ENCODE measurements around the gene SETD9. TPM values are rescaled to one million over a fixed set of nuclear protein-coding genes. Genes with fewer than 3 reads are reported as not detected.
A peak's percentile ranks its signal among the peaks of the same experiment; 100 is the strongest.

The SETD9 gene
- total and polyA plus RNA-seq, 9 of the 15 experiments (the other 6 are each of a cell fraction or from before 2014, with no cell fraction given): 10.8 to 32.6 (median 19.8) TPM

- peak; percentile 29 for TF ChIP-seq KDM5B (IDR thresholded peaks at IDR 0.05; ENCODE audit: insufficient replicate concordance, low read depth, low read length)
- no peak for TF ChIP-seq L3MBTL2 (IDR thresholded peaks at IDR 0.05)
- peak; percentile 61; the same call in 1 of the 2 replicates for TF ChIP-seq CXXC5 (CRISPR knock-in tag; IDR thresholded peaks at IDR 0.05)
- TF ChIP-seq POLR2AphosphoS5 (IDR thresholded peaks at IDR 0.05; ENCODE audit: control insufficient read depth, insufficient read depth, low read depth, low read length): 0 out of 2 replicates have a peak, but pooled peaks have one; percentile 16
- peak in 1 of 2 experiments; percentile 6; a peak in 1 of 4 replicates for TF ChIP-seq RAD21 (CRISPR knock-in tag; conservative IDR thresholded peaks at IDR 0.05 in 1 of 2, IDR thresholded peaks at IDR 0.05 in 1 of 2)
- no peak for TF ChIP-seq PHF20 (IDR thresholded peaks at IDR 0.05; ENCODE audit: partially characterized antibody)
- peak in 1 of 2 experiments; percentile 39 for TF ChIP-seq AFF1 (IDR thresholded peaks at IDR 0.05; ENCODE audit: low read depth in 1 of 2, partially characterized antibody in 2 of 2)
- TF ChIP-seq YY1 (IDR thresholded peaks at IDR 0.05; ENCODE audit: borderline replicate concordance in 1 of 3, control insufficient read depth in 1 of 3, extremely low read depth in 1 of 3, insufficient read depth in 3 of 3, insufficient read length in 1 of 3, insufficient replicate concordance in 2 of 3, low read depth in 1 of 3, low read length in 2 of 3): peak in 1 of 3 experiments; percentile 20
- TF ChIP-seq ZBTB7A (IDR thresholded peaks at IDR 0.05; ENCODE audit: borderline replicate concordance, control insufficient read depth, low read depth, low read length): peak; percentile 42; the same call in 1 of the 2 replicates
- TF ChIP-seq ZNF668 (CRISPR knock-in tag; IDR thresholded peaks at IDR 0.05): no peak
- peak; percentile 38 to 46; a peak in 2 of 4 replicates for TF ChIP-seq NRF1 (conservative IDR thresholded peaks at IDR 0.05 in 1 of 2, IDR thresholded peaks at IDR 0.05 in 1 of 2)
- TF ChIP-seq CHD1 (IDR thresholded peaks at IDR 0.05; ENCODE audit: low read length): no peak
- no peak for TF ChIP-seq ZMIZ1 (IDR thresholded peaks at IDR 0.05; ENCODE audit: low read depth in 2 of 2, low read length in 2 of 2)
- TF ChIP-seq BRD4 (IDR thresholded peaks at IDR 0.05): no peak
Observed at GRCh38 chr5:56950626-56951125, 41.3 kb downstream of the SETD9 start (continued).

Data from K562 (cell line).